ENCODE measurements around the gene NPEPPS. TPM values are rescaled to one million over a fixed set of nuclear protein-coding genes. Genes with fewer than 3 reads are reported as not detected.

Gene NPEPPS
- total and polyA plus RNA-seq, 2 experiments from 2014 or later: 55.7 to 72.3 TPM

DNA sequence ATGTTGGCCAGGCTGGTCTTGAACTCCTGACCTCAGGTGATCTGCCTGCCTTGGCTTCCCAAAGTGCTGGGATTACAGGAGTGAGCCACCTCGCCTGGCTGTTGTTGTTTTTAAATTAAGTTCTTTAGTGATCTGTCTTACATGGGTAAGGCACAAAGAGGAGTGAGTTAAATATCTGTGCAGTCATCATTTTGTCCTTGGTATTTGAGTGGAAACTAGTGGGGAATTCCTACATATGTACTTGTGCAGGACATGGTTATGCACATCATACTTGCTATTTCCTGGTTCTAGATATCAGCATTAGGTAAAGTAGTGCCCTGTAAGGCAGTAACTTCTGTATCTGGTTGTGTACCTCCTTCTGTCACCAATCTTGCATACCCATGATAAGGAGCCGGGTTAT is 122.5 kb downstream of the NPEPPS start:
- H3K4me2 ChIP-seq (ENCODE audit: unreplicated experiment): peak overlapping the region; percentile 18
- TF ChIP-seq EZH2 (IDR thresholded peaks at IDR 0.05; ENCODE audit: insufficient read depth, poor library complexity, severe bottlenecking) (no peak), EZH2phosphoT487 (IDR thresholded peaks at IDR 0.05; ENCODE audit: insufficient read depth, low read depth) (no peak)

DNA sequence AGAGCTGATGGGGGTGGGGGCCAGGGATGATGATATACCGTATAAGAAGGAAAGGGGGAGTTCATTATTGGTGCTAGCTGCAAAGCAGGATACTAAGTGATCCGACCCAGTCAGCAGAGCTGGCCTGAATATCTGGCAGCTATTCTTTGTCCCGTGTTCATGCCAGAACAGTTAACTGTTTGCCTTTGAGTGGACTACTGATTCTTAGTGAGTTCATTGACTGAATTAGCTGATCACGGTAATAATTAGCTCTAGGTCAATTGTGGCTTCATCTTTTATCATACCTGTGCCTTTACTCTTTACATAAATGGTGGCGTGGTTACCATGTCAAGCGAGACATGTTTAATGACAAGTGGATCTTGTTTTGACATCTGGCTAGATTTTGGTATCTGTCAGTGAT is 124.1 kb downstream of the NPEPPS start:
- Histone ChIP-seq H3K79me2 (ENCODE audit: insufficient read depth) (peaks cover 93% of the 10 kb centered on the region), H3K36me3 (ENCODE audit: low read depth) (peaks cover 74% of the 10 kb centered on the region), H3K9me3 (ENCODE audit: low read depth) (no peaks in the 10 kb centered on the region), H4K20me1 (ENCODE audit: insufficient read depth) (peaks cover 20% of the 10 kb centered on the region), H2AFZ (no peak overlapping the region), H3K9me2 (ENCODE audit: insufficient read depth) (no peaks in the 10 kb centered on the region), H3K9ac (peak overlapping the region; percentile 18; the same call in 1 of the 2 replicates), H3K27me3 (replicated peaks; ENCODE audit: insufficient read depth) (no peaks in the 10 kb centered on the region), H3K4me1 (ENCODE audit: insufficient read depth) (peaks cover 43% of the 10 kb centered on the region), H3F3A (ENCODE audit: insufficient read depth) (peaks cover 51% of the 10 kb centered on the region), H3K4me2 (ENCODE audit: unreplicated experiment) (peak overlapping the region; percentile 19), H3K27ac (no peak overlapping the region), H3K4me3 (peak overlapping the region; percentile 41)
- WGBS, 2 experiments (ENCODE audit: low coverage in 1 of 2, low lambda C conversion rate in 2 of 2, missing lambda C conversion rate in 2 of 2): 40 to 43% methylated on average over 6 of the region's 6 CpGs
- in situ Hi-C loops (cut with MboI): no loop called here
- TF ChIP-seq EZH2phosphoT487 (IDR thresholded peaks at IDR 0.05; ENCODE audit: insufficient read depth, low read depth) (no peak), EZH2 (IDR thresholded peaks at IDR 0.05; ENCODE audit: insufficient read depth, poor library complexity, severe bottlenecking) (no peak)
- DNase-seq: peak; percentile 37

More for the DNA sequence above, 122.5 kb downstream of the NPEPPS start:
- in situ Hi-C loops (cut with MboI): no loop called here
- Histone ChIP-seq H3K4me1 (ENCODE audit: insufficient read depth) (peaks cover 43% of the 10 kb centered on the region), H3K79me2 (ENCODE audit: insufficient read depth) (peaks cover 83% of the 10 kb centered on the region), H4K20me1 (ENCODE audit: insufficient read depth) (peaks cover 14% of the 10 kb centered on the region), H3K27ac (no peak overlapping the region), H3K9me2 (ENCODE audit: insufficient read depth) (no peaks in the 10 kb centered on the region), H2AFZ (no peak overlapping the region), H3K27me3 (replicated peaks; ENCODE audit: insufficient read depth) (no peaks in the 10 kb centered on the region), H3K9ac (no peak overlapping the region), H3K4me3 (peak overlapping the region; percentile 4), H3K36me3 (ENCODE audit: low read depth) (peaks cover 59% of the 10 kb centered on the region), H3F3A (ENCODE audit: insufficient read depth) (peaks cover 51% of the 10 kb centered on the region), H3K9me3 (ENCODE audit: low read depth) (no peaks in the 10 kb centered on the region)
- no peak for DNase-seq
- WGBS, 2 experiments (ENCODE audit: low coverage in 1 of 2, low lambda C conversion rate in 2 of 2, missing lambda C conversion rate in 2 of 2): 92 to 97% methylated on average over 2 of the region's 2 CpGs

DNA sequence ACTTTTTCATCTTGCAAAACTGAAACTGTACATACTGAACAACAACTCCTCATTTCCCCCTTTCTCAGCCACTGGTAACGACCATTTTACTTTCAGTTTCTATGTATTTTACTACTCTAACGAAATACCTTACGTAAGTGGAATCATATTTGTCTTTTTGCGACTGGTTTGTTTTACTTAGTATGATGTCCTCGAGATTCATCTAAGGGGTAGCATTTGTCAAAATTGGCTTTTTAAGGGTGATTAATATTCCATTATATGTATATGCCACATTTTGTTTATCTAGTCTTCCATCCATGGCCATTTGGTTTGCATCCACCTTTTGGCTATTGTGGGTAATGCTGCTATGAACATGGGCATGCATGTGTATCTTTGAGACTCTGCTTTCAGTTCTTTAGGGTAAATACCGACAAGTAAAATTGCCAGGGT is 129.2 kb downstream of the NPEPPS start:
- H3K27ac ChIP-seq: peak overlapping the region; percentile 4; the same call in 1 of the 2 replicates
- H4K20me1 ChIP-seq (ENCODE audit: insufficient read depth): peaks cover 14% of the 10 kb centered on the region; the same call in 1 of the 2 replicates
- no peak overlapping the region for H2AFZ ChIP-seq
- peak; percentile 14 for DNase-seq
- no peak for TF ChIP-seq EZH2phosphoT487 (IDR thresholded peaks at IDR 0.05; ENCODE audit: insufficient read depth, low read depth)
- no peak for TF ChIP-seq EZH2 (IDR thresholded peaks at IDR 0.05; ENCODE audit: insufficient read depth, poor library complexity, severe bottlenecking)
- no peak overlapping the region for H3K4me2 ChIP-seq (ENCODE audit: unreplicated experiment)
- H3K9me2 ChIP-seq (ENCODE audit: insufficient read depth): no peaks in the 10 kb centered on the region
- H3K79me2 ChIP-seq (ENCODE audit: insufficient read depth): peaks cover 99% of the 10 kb centered on the region
- no peaks in the 10 kb centered on the region for H3K27me3 ChIP-seq (replicated peaks; ENCODE audit: insufficient read depth)
- in situ Hi-C loops (cut with MboI): no loop called here
- H3K36me3 ChIP-seq (ENCODE audit: low read depth): peaks cover 90% of the 10 kb centered on the region
- peaks cover 5% of the 10 kb centered on the region for H3K4me1 ChIP-seq (ENCODE audit: insufficient read depth)
- no peaks in the 10 kb centered on the region for H3K9me3 ChIP-seq (ENCODE audit: low read depth)
- H3K4me3 ChIP-seq: no peak overlapping the region
- no peak overlapping the region for H3K9ac ChIP-seq
- peaks cover 73% of the 10 kb centered on the region for H3F3A ChIP-seq (ENCODE audit: insufficient read depth)
- 92 to 93% methylated on average over 6 of the region's 6 CpGs for WGBS, 2 experiments (ENCODE audit: low coverage in 1 of 2, low lambda C conversion rate in 2 of 2, missing lambda C conversion rate in 2 of 2)

DNA sequence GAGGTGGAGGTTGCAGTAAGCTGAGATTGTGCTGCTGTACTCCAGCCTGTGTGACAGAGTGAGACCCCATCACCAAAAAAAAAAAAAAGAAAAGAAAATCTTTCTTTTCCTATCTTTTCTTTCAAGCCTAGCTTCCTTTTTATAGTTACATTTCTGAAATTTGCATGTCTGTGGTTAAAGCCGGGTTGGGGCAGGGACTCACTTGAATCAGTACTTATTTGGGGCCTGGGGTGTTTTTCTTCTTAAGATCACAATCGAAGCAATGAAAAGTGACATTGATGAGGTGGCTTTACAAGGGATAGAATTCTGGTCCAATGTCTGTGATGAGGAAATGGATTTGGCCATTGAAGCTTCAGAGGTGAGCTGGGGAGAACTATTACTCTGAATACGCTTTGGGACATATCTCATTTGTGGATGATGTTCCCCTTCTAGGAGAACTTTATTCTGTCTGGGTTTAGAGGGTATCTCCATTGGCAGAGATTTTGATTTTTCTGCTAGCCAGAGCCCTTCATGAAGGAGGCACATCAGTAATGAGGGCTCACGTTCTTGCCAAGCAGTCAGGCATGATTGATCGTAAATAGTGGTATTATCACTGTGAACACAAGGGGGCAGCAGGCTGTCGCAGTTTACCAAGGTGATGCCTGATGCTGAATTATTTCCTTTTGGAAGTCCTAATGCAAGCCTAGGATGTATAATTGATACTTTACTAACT is 133.2 kb downstream of the NPEPPS start:
- H3K4me1 ChIP-seq (ENCODE audit: insufficient read depth): no peaks in the 10 kb centered on the region
- peaks cover 92% of the 10 kb centered on the region for H3K36me3 ChIP-seq (ENCODE audit: low read depth)
- no peaks in the 10 kb centered on the region for H3K27me3 ChIP-seq (replicated peaks; ENCODE audit: insufficient read depth)
- no peak for TF ChIP-seq EZH2phosphoT487 (IDR thresholded peaks at IDR 0.05; ENCODE audit: insufficient read depth, low read depth)
- no peak for TF ChIP-seq EZH2 (IDR thresholded peaks at IDR 0.05; ENCODE audit: insufficient read depth, poor library complexity, severe bottlenecking)
- no peak overlapping the region for H3K4me3 ChIP-seq
- H3K4me2 ChIP-seq (ENCODE audit: unreplicated experiment): no peak overlapping the region
- no peaks in the 10 kb centered on the region for H3K9me2 ChIP-seq (ENCODE audit: insufficient read depth)
- no peak overlapping the region for H2AFZ ChIP-seq
- no peak overlapping the region for H3K27ac ChIP-seq
- no peak overlapping the region for H3K9ac ChIP-seq
- H3K79me2 ChIP-seq (ENCODE audit: insufficient read depth): peaks cover 93% of the 10 kb centered on the region
- peak; percentile 70 for DNase-seq
- no peaks in the 10 kb centered on the region for H3K9me3 ChIP-seq (ENCODE audit: low read depth)
- 0 out of 2 replicates have a peak, but pooled peaks cover 7% of the 10 kb centered on the region for H4K20me1 ChIP-seq (ENCODE audit: insufficient read depth)
- in situ Hi-C loops (cut with MboI): no loop called here
- peaks cover 60% of the 10 kb centered on the region for H3F3A ChIP-seq (ENCODE audit: insufficient read depth)
- WGBS, 2 experiments (ENCODE audit: low coverage in 1 of 2, low lambda C conversion rate in 2 of 2, missing lambda C conversion rate in 2 of 2): 61% methylated on average over 6 of the region's 6 CpGs

All from GM23248 (cell line).